HepG2 (cell line): ENCODE data around the gene NCOA5. TPM values are rescaled to one million over a fixed set of nuclear protein-coding genes. Genes with fewer than 3 reads are reported as not detected.

Experiments used
- DBP ChIP-seq: sonication (generic); formaldehyde crosslinking; IDR thresholded peaks from 2 replicates; pipeline ENCODE4 v1.4.0; 2020; ENCODE audit warnings: missing genetic modification reagents; ENCODE audit errors: not compliant biosample characterization
- ELF1 ChIP-seq: sonication (generic); formaldehyde crosslinking; IDR thresholded peaks from 2 replicates; pipeline ENCODE4 v1.4.0; 2020; ENCODE audit warnings: missing genetic modification reagents
- ELF4 ChIP-seq: sonication (generic); formaldehyde crosslinking; IDR thresholded peaks from 2 replicates; pipeline ENCODE4 v1.5.0; 2020; ENCODE audit warnings: missing genetic modification reagents, mild to moderate bottlenecking, moderate library complexity, borderline replicate concordance
- KMT2A ChIP-seq: sonication (generic); formaldehyde crosslinking; IDR thresholded peaks from 2 replicates; pipeline ENCODE4 v1.4.0; 2020; ENCODE audit warnings: missing genetic modification reagents
- SIN3B ChIP-seq: fragments of 150-350 bp; IDR thresholded peaks from 2 replicates; pipeline ENCODE4 v1.6.1; 2014; ENCODE audit warnings: low read length
- SPEN ChIP-seq: sonication (generic); formaldehyde crosslinking; IDR thresholded peaks from 2 replicates; pipeline ENCODE4 v1.5.1; 2020; ENCODE audit warnings: low read depth, mild to moderate bottlenecking, missing genetic modification reagents
- THAP11 ChIP-seq: IDR thresholded peaks from 2 replicates; pipeline ENCODE4 v1.6.1; 2016; ENCODE audit warnings: missing biosample characterization, missing genetic modification reagents
- ZC3H13 ChIP-seq: sonication (generic); formaldehyde crosslinking; IDR thresholded peaks from 2 replicates; pipeline ENCODE4 v1.8.1; 2023; ENCODE audit warnings: mild to moderate bottlenecking, missing genetic modification reagents, moderate library complexity
- ZFP90 ChIP-seq: sonication (generic); formaldehyde crosslinking; IDR thresholded peaks from 2 replicates; pipeline ENCODE4 v1.8.0; 2022; ENCODE audit warnings: missing genetic modification reagents, mild to moderate bottlenecking, inconsistent platforms, borderline replicate concordance
- ZNF160 ChIP-seq: sonication (generic); formaldehyde crosslinking; IDR thresholded peaks from 2 replicates; pipeline ENCODE4 v1.8.0; 2022; ENCODE audit warnings: mild to moderate bottlenecking, inconsistent platforms, missing genetic modification reagents
- ZNF773 ChIP-seq: sonication (generic); formaldehyde crosslinking; IDR thresholded peaks from 2 replicates; pipeline ENCODE4 v1.4.0; 2020; ENCODE audit warnings: missing genetic modification reagents, borderline replicate concordance
- polyA plus RNA-seq, 8 experiments: library from polyadenylated mRNA; depleted of rRNA in 3 of 8; stranded (reverse) in 7 of 8; unstranded in 1 of 8; fragments of >200 nt; fragmentation: Illumina TruSeq in 4 of 8; extraction: Trizol in 4 of 8; gene quantifications; 2 replicates each; pipeline versions ENCODE4 v1.2.1 to v1.2.3, GENCODE V29; 2011 to 2016; ENCODE audit warnings: low read depth in 4 of 8, missing spikeins in 1 of 8, mixed read lengths in 1 of 8; ENCODE audit not compliant: insufficient read depth in 1 of 8
- total RNA-seq, 5 experiments: library from RNA; depleted of rRNA; stranded (reverse); fragments of >200 nt; fragmentation: Illumina TruSeq; extraction: Trizol; gene quantifications; 2 replicates each; pipeline ENCODE4 v1.2.3, GENCODE V29; 2016; ENCODE audit warnings: low read depth in 1 of 5
- TF ChIP-seq, protein P1 (sequence below): sonication (generic); formaldehyde crosslinking; IDR thresholded peaks from 2 replicates; pipeline ENCODE4 v1.4.0; 2020; ENCODE audit warnings: missing genetic modification reagents
- TF ChIP-seq, protein P2 (sequence below): sonication (generic); formaldehyde crosslinking; IDR thresholded peaks from 2 replicates; pipeline ENCODE4 v1.5.1; 2020; ENCODE audit warnings: mild to moderate bottlenecking, missing genetic modification reagents
- TF ChIP-seq, protein P3 (sequence below): sonication (generic); formaldehyde crosslinking; IDR thresholded peaks from 2 replicates; pipeline ENCODE4 v1.5.0; 2020; ENCODE audit warnings: mild to moderate bottlenecking, missing genetic modification reagents, borderline replicate concordance
- TF ChIP-seq, protein P4 (sequence below): sonication (generic); formaldehyde crosslinking; IDR thresholded peaks from 2 replicates; pipeline ENCODE4 v1.8.0; 2022; ENCODE audit warnings: missing genetic modification reagents, mild to moderate bottlenecking, moderate library complexity, borderline replicate concordance

The NCOA5 gene
- total and polyA plus RNA-seq, 2 of the 13 experiments (the other 11 are each of a cell fraction or from before 2014, with no cell fraction given): 16.5 to 28.4 TPM

DNA sequence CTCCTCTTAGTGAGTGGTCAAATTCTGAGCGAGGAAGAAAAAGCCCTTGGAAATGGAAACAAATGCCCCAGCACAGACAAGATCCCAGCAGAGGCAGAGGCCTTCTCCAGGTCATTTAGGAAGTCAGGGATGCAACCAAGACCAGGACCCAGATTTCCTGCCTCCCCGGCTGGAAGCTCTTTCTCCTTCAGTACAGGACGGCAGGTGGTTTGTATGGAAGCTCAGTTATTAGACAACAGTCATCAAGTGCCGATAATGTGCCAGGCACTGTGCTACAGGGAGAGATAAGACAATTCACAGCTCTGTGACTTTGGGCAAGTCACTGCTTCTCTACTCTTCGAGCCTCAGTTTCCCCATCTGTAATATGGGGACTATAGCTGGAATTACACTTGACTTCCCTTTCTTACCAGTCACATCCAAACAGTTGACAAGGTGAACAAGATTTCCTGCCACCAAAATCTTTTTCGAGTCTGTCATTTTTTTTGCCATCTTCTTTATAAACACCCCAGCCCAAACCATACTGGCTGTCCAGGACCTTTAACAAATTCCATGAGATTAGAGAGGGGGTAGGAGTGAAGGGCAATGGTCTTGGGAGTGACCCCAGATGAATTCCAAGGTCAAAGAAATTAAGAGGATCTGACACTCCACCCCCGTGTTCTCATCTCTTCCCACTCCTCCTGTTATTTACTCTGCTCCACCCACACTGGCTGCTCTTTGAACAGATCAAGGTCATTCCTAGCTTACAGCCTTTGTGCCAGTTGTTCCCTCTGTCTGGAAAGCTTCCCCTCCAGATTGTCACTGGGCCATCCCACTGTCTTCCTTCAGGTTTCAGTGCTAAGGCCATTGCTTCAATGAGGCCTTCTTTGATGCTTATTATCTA lies 75.0 kb downstream of the NCOA5 start (continued):
- peak; percentile 44 for TF ChIP-seq DBP (CRISPR knock-in tag)
- 0 out of 2 replicates have a peak, but pooled peaks have one; percentile 24 for TF ChIP-seq ELF1 (CRISPR knock-in tag)
- TF ChIP-seq, protein P1, sequence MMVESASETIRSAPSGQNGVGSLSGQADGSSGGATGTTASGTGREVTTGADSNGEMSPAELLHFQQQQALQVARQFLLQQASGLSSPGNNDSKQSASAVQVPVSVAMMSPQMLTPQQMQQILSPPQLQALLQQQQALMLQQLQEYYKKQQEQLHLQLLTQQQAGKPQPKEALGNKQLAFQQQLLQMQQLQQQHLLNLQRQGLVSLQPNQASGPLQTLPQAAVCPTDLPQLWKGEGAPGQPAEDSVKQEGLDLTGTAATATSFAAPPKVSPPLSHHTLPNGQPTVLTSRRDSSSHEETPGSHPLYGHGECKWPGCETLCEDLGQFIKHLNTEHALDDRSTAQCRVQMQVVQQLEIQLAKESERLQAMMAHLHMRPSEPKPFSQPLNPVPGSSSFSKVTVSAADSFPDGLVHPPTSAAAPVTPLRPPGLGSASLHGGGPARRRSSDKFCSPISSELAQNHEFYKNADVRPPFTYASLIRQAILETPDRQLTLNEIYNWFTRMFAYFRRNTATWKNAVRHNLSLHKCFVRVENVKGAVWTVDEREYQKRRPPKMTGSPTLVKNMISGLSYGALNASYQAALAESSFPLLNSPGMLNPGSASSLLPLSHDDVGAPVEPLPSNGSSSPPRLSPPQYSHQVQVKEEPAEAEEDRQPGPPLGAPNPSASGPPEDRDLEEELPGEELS (CRISPR knock-in tag): peak; percentile 83
- TF ChIP-seq, protein P2, sequence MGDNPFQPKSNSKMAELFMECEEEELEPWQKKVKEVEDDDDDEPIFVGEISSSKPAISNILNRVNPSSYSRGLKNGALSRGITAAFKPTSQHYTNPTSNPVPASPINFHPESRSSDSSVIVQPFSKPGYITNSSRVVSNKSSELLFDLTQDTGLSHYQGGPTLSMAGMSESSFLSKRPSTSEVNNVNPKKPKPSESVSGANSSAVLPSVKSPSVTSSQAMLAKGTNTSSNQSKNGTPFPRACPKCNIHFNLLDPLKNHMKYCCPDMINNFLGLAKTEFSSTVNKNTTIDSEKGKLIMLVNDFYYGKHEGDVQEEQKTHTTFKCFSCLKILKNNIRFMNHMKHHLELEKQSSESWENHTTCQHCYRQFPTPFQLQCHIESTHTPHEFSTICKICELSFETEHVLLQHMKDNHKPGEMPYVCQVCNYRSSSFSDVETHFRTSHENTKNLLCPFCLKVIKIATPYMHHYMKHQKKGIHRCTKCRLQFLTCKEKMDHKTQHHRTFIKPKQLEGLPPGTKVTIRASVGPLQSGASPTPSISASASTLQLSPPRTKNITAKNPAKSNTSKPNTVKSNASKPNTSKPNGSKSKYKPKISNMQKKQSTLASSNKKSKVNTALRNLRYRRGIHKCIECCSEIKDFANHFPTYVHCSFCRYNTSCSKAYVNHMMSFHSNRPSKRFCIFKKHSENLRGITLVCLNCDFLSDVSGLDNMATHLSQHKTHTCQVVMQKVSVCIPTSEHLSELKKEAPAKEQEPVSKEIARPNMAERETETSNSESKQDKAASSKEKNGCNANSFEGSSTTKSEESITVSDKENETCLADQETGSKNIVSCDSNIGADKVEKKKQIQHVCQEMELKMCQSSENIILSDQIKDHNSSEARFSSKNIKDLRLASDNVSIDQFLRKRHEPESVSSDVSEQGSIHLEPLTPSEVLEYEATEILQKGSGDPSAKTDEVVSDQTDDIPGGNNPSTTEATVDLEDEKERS: peak; percentile 32; the same call in 1 of the 2 replicates
- TF ChIP-seq, protein P3, sequence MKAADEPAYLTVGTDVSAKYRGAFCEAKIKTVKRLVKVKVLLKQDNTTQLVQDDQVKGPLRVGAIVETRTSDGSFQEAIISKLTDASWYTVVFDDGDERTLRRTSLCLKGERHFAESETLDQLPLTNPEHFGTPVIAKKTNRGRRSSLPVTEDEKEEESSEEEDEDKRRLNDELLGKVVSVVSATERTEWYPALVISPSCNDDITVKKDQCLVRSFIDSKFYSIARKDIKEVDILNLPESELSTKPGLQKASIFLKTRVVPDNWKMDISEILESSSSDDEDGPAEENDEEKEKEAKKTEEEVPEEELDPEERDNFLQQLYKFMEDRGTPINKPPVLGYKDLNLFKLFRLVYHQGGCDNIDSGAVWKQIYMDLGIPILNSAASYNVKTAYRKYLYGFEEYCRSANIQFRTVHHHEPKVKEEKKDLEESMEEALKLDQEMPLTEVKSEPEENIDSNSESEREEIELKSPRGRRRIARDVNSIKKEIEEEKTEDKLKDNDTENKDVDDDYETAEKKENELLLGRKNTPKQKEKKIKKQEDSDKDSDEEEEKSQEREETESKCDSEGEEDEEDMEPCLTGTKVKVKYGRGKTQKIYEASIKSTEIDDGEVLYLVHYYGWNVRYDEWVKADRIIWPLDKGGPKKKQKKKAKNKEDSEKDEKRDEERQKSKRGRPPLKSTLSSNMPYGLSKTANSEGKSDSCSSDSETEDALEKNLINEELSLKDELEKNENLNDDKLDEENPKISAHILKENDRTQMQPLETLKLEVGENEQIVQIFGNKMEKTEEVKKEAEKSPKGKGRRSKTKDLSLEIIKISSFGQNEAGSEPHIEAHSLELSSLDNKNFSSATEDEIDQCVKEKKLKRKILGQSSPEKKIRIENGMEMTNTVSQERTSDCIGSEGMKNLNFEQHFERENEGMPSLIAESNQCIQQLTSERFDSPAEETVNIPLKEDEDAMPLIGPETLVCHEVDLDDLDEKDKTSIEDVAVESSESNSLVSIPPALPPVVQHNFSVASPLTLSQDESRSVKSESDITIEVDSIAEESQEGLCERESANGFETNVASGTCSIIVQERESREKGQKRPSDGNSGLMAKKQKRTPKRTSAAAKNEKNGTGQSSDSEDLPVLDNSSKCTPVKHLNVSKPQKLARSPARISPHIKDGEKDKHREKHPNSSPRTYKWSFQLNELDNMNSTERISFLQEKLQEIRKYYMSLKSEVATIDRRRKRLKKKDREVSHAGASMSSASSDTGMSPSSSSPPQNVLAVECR (CRISPR knock-in tag): peak; percentile 5; the same call in 1 of the 2 replicates
- no peak for TF ChIP-seq ZNF160 (CRISPR knock-in tag)
- TF ChIP-seq ELF4 (CRISPR knock-in tag): no peak
- TF ChIP-seq ZFP90 (CRISPR knock-in tag): no peak
- TF ChIP-seq SPEN (CRISPR knock-in tag): peak; percentile 39; the same call in 1 of the 2 replicates
- TF ChIP-seq THAP11: peak; percentile 42
- TF ChIP-seq ZC3H13 (CRISPR knock-in tag): no peak
- TF ChIP-seq SIN3B: no peak
- no peak for TF ChIP-seq ZNF773 (CRISPR knock-in tag)
- no peak for TF ChIP-seq KMT2A (CRISPR knock-in tag)
- TF ChIP-seq, protein P4, sequence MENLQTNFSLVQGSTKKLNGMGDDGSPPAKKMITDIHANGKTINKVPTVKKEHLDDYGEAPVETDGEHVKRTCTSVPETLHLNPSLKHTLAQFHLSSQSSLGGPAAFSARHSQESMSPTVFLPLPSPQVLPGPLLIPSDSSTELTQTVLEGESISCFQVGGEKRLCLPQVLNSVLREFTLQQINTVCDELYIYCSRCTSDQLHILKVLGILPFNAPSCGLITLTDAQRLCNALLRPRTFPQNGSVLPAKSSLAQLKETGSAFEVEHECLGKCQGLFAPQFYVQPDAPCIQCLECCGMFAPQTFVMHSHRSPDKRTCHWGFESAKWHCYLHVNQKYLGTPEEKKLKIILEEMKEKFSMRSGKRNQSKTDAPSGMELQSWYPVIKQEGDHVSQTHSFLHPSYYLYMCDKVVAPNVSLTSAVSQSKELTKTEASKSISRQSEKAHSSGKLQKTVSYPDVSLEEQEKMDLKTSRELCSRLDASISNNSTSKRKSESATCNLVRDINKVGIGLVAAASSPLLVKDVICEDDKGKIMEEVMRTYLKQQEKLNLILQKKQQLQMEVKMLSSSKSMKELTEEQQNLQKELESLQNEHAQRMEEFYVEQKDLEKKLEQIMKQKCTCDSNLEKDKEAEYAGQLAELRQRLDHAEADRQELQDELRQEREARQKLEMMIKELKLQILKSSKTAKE: peak; percentile 98
